HG03565 (cell line): ENCODE measurements around the gene MGAT2.
"Not testable (repeated sequence)": the region's sequence is repeated elsewhere in the genome, so short reads cannot be mapped to it uniquely, and the experiment has no call there.

ENCODE experiments used
- ATAC-seq: cut with Tn5 transposase; IDR thresholded peaks from one replicate; pipeline ENCODE4 v1.9.1; 2021; ENCODE audit warnings: mild to moderate bottlenecking, moderate library complexity; ENCODE audit not compliant: unreplicated experiment

The MGAT2 gene

GRCh38 chr14:49612251-49612650, 8.3 kb upstream of the MGAT2 start:
- no peak for ATAC-seq

- no peak for ATAC-seq
Measured at GRCh38 chr14:49612671-49613070, 7.9 kb upstream of the MGAT2 start.

DNA sequence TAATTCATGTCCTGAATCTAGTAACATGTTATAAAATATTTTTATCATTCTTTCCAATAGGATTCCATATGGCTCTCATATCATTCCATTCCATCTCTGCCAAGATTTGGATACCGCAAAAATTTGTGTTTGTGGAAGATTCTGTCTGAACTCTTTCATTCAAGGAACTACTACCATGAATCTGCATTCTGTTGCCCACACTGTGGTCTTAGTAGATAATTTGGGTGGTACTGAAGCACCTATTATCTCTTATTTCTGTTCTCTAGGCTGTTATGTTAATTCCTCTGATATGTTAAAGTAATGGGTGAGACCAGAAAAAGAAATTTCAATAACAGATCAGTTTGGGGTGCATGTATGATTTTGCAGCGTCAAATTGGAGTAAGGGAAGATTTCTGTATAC, 6.4 kb upstream of the MGAT2 start:
- ATAC-seq, result no peak

GRCh38 chr14:49615776-49616175, 4.8 kb upstream of the MGAT2 start:
- ATAC-seq, result no peak

DNA sequence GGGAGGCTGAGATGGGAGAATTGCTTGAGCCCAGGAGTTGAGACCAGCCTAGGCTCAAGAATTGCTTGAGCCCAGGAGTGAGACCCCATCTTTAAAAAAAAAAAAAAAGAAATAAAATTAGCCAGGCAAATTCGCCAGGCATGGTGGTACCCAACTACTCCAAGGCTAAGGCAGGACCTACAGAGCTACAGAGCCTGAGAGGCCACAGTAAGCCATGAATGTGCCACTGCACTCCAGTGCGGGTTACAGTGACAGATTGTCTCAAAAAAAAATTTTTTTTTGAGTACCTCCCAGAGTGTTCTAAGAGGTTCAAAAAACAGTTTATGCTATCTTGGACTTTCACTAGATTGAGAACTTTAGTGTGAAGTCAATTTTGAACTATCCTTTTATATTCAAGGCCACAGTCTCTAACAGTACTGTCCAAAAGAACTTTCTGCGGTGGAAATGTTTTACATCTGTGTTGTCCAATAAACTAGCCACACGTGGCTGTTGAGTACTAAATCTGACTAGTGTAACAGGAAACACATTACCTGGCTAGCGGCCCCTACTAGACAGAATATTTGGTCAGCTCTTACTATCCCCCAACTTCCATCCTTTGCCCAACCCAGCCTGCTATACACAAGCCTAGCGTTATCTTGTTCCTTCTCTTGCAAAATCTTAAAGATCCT, 2.6 kb upstream of the MGAT2 start:
- no peak for ATAC-seq

DNA sequence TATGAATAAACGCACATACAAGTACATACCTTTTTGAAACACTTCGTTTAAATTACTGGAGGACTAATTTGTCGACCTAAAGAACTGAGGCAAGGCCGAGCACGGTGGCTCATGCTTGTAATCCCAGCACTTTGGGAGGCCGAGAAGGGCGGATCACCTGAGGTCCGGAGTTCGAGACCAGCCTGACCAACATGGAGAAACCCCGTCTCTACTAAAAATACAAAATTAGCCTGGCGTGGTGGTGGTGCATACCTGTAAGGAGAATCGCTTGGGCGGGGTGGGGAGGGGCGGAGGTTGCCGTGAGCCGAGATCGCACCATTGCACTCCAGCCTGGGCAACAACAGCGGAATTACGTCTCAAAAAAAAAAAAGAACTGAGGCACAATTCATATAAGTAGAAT, 1.3 kb upstream of the MGAT2 start:
- not testable (repeated sequence) for ATAC-seq

- ATAC-seq, result no peak
Measured at GRCh38 chr14:49619730-49620129, 869 bp upstream of the MGAT2 start.

- ATAC-seq, result peak; percentile 4
Measured at GRCh38 chr14:49621114-49621881, 699 bp downstream of the MGAT2 start.

- no peak for ATAC-seq
Measured at GRCh38 chr14:49622022-49622607, 1.5 kb downstream of the MGAT2 start.

DNA sequence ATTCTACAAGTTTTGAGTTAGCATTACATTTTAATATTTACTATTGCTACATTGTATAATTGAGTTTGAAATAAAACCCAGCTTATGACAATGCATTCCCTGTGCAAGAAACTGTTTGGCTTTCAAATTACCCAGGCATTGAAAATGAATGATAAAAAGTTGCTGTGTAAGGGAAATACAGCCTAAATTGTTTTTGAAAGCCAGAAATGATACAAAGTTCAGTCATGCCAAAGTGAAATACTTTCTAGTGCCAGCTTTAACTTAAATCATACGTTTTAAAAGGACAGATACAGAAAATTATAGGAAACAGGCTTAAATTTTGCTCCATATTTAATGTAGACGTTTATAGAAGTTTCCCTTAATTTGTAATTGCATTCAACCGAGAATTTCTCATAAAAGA, 2.8 kb downstream of the MGAT2 start:
- ATAC-seq, result no peak

- no peak for ATAC-seq
Measured at GRCh38 chr14:49623941-49624839, 3.6 kb downstream of the MGAT2 start.

DNA sequence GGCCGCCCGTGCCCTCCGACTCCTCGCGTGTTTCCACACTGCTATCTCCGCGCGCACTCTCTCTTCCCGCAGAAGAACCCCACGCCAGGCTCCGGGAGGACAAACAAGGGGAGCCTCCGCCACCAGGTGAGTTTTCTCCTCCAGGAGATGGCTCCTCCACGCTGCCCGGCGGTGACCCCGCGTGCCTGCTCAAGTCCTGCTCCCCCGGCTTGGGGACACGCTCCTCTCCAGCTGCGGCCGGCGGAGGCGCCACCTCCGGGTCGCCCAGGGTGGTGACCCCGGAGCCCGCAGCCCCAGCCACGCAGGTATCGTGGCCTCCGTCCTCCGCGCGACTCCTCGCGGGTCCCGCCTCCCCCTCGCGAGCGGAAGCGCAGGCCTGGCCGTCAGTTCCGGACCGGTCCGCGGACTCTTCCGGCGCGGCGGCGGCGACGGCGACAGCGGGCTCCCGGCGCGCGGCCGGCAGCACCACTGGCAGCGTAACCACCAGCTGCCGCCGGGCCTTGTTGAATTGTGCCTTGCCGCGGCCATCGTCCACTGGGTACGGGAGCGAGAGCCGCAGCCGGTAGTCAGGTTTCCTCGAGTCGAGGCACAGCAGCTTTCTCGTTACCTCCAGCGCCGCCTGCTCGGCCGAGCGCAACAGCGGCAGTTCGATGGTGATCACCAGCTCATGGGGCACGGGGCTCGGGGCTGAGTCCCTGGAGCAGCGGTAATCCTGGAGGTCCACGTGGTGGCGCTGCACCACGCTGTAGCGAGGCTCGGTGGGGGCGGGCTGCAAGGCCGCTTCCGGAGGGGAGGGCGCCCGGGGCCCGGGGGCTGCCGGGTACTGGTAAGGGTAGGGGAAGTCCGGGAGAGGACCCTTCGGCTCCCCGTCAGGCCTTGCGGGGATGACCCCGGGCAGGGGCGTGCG, 13.3 kb downstream of the MGAT2 start:
- peak; percentile 72 for ATAC-seq

DNA sequence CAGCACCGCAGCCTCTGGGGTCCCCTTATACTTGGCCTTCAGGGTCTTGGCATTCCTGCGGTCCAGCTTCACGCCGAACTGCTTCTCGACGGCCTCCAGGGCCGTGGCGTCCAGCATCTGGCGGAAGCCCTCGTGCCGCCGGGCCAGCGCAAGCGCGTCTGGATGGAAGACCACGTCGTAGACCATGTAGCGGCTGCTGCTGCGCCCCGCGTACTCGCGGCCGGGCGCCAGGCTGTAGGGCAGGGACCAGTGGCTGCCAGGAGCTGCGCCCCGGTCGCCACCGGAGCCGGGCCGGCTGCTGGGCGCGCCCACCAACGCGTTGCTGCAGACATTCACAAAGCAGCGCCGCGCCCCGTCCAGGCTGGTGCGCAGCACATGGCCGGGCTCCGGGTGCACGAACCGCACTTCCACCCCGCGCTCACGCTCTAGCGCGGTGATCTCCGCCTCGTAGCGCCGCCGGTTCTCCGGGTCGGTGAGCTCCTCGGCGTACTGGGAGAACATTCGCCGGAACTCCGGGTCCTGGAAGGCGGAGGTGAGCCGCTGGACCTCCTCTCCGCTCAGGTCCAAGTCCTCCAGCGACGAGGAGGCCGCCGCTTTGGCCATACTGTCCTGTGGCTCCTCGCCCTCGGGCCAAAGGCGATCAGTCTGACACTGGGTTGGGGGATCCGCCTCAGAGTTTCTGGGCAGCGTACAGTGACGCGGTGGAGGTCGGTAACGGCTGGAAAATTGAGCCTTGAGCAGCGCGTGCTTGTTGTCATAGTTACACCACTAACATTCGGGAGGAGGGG, 14.1 kb downstream of the MGAT2 start, which contains the start of gene DNAAF2:
Gene DNAAF2, minus strand, starts transcription at position 698 of the 788 bp plus-strand sequence. Its CDS starts 95 bp downstream, at position 603.
- peak; percentile 22 for ATAC-seq

- ATAC-seq, result no peak
Measured at GRCh38 chr14:49636866-49637265, 16.3 kb downstream of the MGAT2 start.

- ATAC-seq, result no peak
Measured at GRCh38 chr14:49637534-49638078, 17.0 kb downstream of the MGAT2 start.

- ATAC-seq, result no peak
Measured at GRCh38 chr14:49640540-49641417, 20.2 kb downstream of the MGAT2 start.

- ATAC-seq, result no peak
Measured at GRCh38 chr14:49641697-49642129, 21.1 kb downstream of the MGAT2 start.

- ATAC-seq, result no peak
Measured at GRCh38 chr14:49642163-49642562, 21.6 kb downstream of the MGAT2 start.
